ENCODE data around the gene LAMA4. TPM values are rescaled to one million over a fixed set of nuclear protein-coding genes. Genes with fewer than 3 reads are reported as not detected.

The LAMA4 gene
- total RNA-seq, 1 donor from 2014 or later, result 56.5 TPM

DNA sequence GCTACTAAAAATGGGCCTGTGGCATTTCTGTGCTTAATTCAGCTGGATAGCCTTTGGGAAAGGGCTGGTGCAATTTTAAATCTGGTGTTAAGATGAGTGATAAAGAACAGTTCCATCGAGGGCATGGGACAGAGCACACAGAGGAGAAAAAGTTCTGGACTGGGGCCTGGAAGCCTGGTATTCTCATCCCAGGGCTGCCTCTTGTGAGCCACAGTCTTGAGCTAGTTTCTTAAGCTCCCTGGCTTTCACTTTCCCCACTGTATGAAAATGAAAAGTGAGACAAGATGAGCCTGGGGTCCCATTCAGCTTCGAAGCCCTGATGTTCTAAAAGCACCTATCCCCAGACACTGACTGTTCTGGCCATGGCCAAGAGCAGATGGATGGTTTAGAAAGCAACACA lies 14.3 kb upstream of the LAMA4 start:
- intact Hi-C loops (cut with DNase I), result no loop called here
- no peak overlapping the region for H3K27ac ChIP-seq
- no peak overlapping the region for H3K4me3 ChIP-seq

GRCh38 chr6:112268019-112268418 lies 13.7 kb upstream of the LAMA4 start:
- Histone ChIP-seq H3K36me3 (no peaks in the 10 kb centered on the region), H3K4me3 (no peak overlapping the region), H3K27me3 (no peaks in the 10 kb centered on the region), H3K27ac (no peak overlapping the region), H3K4me1 (peaks cover 9% of the 10 kb centered on the region), H3K9me3 (no peaks in the 10 kb centered on the region)
- no peak for DNase-seq (ENCODE audit: extremely low spot score in 2 of 2)
- intact Hi-C loops (cut with DNase I), result no loop called here
- TF ChIP-seq POLR2AphosphoS5 (IDR thresholded peaks at IDR 0.05; ENCODE audit: insufficient read depth in 1 of 2, low read depth in 1 of 2), result no peak
- no peak for TF ChIP-seq CTCF (IDR thresholded peaks at IDR 0.05)
- TF ChIP-seq POLR2A (IDR thresholded peaks at IDR 0.05), result no peak

More for the DNA sequence above, 14.3 kb upstream of the LAMA4 start:
- H3K36me3 ChIP-seq, result no peaks in the 10 kb centered on the region
- no peaks in the 10 kb centered on the region for H3K9me3 ChIP-seq
- H3K4me1 ChIP-seq, result peaks cover 9% of the 10 kb centered on the region
- H3K27me3 ChIP-seq, result no peaks in the 10 kb centered on the region
- TF ChIP-seq POLR2A (IDR thresholded peaks at IDR 0.05), result no peak
- TF ChIP-seq CTCF (IDR thresholded peaks at IDR 0.05), result no peak
- no peak for TF ChIP-seq POLR2AphosphoS5 (IDR thresholded peaks at IDR 0.05; ENCODE audit: insufficient read depth in 1 of 2, low read depth in 1 of 2)
- DNase-seq (ENCODE audit: extremely low spot score in 2 of 2), result no peak

GRCh38 chr6:112266331-112266730 lies 12.0 kb upstream of the LAMA4 start:
- intact Hi-C loops (cut with DNase I), result no loop called here
- no peaks in the 10 kb centered on the region for H3K9me3 ChIP-seq
- no peak overlapping the region for H3K27ac ChIP-seq
- H3K4me3 ChIP-seq, result no peak overlapping the region
- TF ChIP-seq CTCF (IDR thresholded peaks at IDR 0.05) (no peak), POLR2AphosphoS5 (IDR thresholded peaks at IDR 0.05; ENCODE audit: insufficient read depth in 1 of 2, low read depth in 1 of 2) (no peak), POLR2A (IDR thresholded peaks at IDR 0.05) (no peak)
- H3K27me3 ChIP-seq, result no peaks in the 10 kb centered on the region
- H3K4me1 ChIP-seq, result peaks cover 9% of the 10 kb centered on the region
- no peaks in the 10 kb centered on the region for H3K36me3 ChIP-seq
- no peak for DNase-seq (ENCODE audit: extremely low spot score in 2 of 2)

DNA sequence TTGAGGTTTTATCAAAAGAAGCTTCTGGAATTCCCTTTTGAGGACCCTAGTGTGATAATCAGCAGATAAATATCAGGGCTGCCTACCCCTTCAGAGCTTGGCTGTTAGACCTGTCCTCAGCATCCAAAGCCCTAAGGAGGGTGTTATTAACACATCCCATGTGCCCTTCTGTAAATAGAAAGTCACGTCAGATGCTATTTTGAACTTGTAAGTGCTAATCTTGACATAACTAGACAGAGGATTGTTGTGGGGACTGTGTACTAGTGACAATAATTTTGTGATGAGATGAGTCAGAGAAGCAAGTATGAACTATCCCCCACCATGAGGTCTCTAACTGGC lies 4.9 kb upstream of the LAMA4 start:
- intact Hi-C loops (cut with DNase I), result no loop called here
- Histone ChIP-seq H3K4me1 (peaks cover 7% of the 10 kb centered on the region), H3K9me3 (no peaks in the 10 kb centered on the region), H3K27me3 (no peaks in the 10 kb centered on the region), H3K27ac (no peak overlapping the region), H3K36me3 (no peaks in the 10 kb centered on the region), H3K4me3 (no peak overlapping the region)
- no peak for TF ChIP-seq CTCF (IDR thresholded peaks at IDR 0.05)
- DNase-seq (ENCODE audit: extremely low spot score in 2 of 2), result no peak

GRCh38 chr6:112258642-112259336 lies 4.4 kb upstream of the LAMA4 start:
- no peaks in the 10 kb centered on the region for H3K27me3 ChIP-seq
- DNase-seq (ENCODE audit: extremely low spot score in 2 of 2), result no peak
- H3K4me3 ChIP-seq, result no peak overlapping the region
- peaks cover 10% of the 10 kb centered on the region for H3K4me1 ChIP-seq
- no peak for TF ChIP-seq POLR2AphosphoS5 (IDR thresholded peaks at IDR 0.05; ENCODE audit: insufficient read depth in 1 of 2, low read depth in 1 of 2)
- TF ChIP-seq POLR2A (IDR thresholded peaks at IDR 0.05), result no peak
- no peak for TF ChIP-seq CTCF (IDR thresholded peaks at IDR 0.05)
- no peaks in the 10 kb centered on the region for H3K9me3 ChIP-seq
- no peak overlapping the region for H3K27ac ChIP-seq
- H3K36me3 ChIP-seq, result no peaks in the 10 kb centered on the region
- intact Hi-C loops (cut with DNase I), result no loop called here

All from vagina (tissue), 2 donors.